Lung (tissue), 12 donors: ENCODE measurements around the gene MYO18B. TPM values are rescaled to one million over a fixed set of nuclear protein-coding genes. Genes with fewer than 3 reads are reported as not detected.

ENCODE experiments used
- ATAC-seq: fragments of 200-7000 bp; cut with Tn5 transposase; one replicate; pipeline ENCODE4 v1.9.1; 2020; ENCODE audit warnings: moderate number of reproducible peaks; ENCODE audit not compliant: insufficient read depth, low FRiP score
- DNase-seq, 3 donors: peaks; one replicate each; pipeline ENCODE4 v3.0.0-alpha.2; 2013 to 2017
- H3K27ac ChIP-seq, 2 donors: one replicate each; pipeline ENCODE4 v1.5.1; 2013; ENCODE audit warnings: mild to moderate bottlenecking in 2 of 2, moderate library complexity in 2 of 2, control low read depth in 1 of 2, inconsistent platforms in 1 of 2, low read depth in 1 of 2, low read length in 1 of 2
- H3K27me3 ChIP-seq, 3 donors: one replicate each; pipeline ENCODE4 v1.5.1; 2013; ENCODE audit warnings: low read length in 2 of 3; ENCODE audit not compliant: control insufficient read depth in 3 of 3, insufficient read depth in 3 of 3
- H3K36me3 ChIP-seq, 4 donors: one replicate each; pipeline ENCODE4 v1.5.1; 2013; ENCODE audit warnings: low read length in 4 of 4, mild to moderate bottlenecking in 1 of 4, moderate library complexity in 1 of 4; ENCODE audit not compliant: control insufficient read depth in 4 of 4, insufficient read depth in 4 of 4
- H3K4me1 ChIP-seq, 5 donors: one replicate each; pipeline ENCODE4 v1.5.1; 2013; ENCODE audit warnings: low read length in 5 of 5, mild to moderate bottlenecking in 2 of 5, moderate library complexity in 1 of 5; ENCODE audit not compliant: control insufficient read depth in 5 of 5, insufficient read depth in 5 of 5
- H3K4me3 ChIP-seq: one replicate; pipeline ENCODE4 v1.5.1; 2013; ENCODE audit warnings: mild to moderate bottlenecking, control low read depth, moderate library complexity
- H3K9ac ChIP-seq, 2 donors: one replicate each; pipeline ENCODE4 v1.5.1; 2013; ENCODE audit warnings: low read length in 2 of 2, control low read depth in 1 of 2; ENCODE audit not compliant: insufficient read depth in 1 of 2
- H3K9me3 ChIP-seq, 4 donors: one replicate each; pipeline ENCODE4 v1.5.1; 2013; ENCODE audit warnings: low read length in 3 of 4, mild to moderate bottlenecking in 1 of 4, moderate library complexity in 1 of 4; ENCODE audit not compliant: control insufficient read depth in 4 of 4, insufficient read depth in 3 of 4
- WGBS, 2 donors: extraction: QIAGEN DNeasy Blood & Tissue Kit; methylation state at CpG; one replicate each; pipeline ENCODE4 v1.1.7; 2013; 5-methylcytosine and 5-hydroxymethylcytosine counted together
- polyA plus RNA-seq, 2 donors: library from polyadenylated mRNA; stranded (reverse); fragments of 200-250 nt; gene quantifications; one replicate each; pipeline ENCODE4 v1.2.1, GENCODE V29; 2013
- total RNA-seq, 2 donors: library from RNA; depleted of rRNA in 1 of 2; stranded (reverse); fragments of >200 nt in 1 of 2; gene quantifications; one replicate each; pipeline ENCODE4 v1.2.1, GENCODE V29; 2014 to 2021
- TF ChIP-seq, protein P1 (sequence below): IDR thresholded peaks from 2 replicates; pipeline ENCODE4 v1.5.1; 2012; ENCODE audit warnings: mild to moderate bottlenecking; ENCODE audit errors: control extremely low read depth, extremely low read depth
- donor health status: control.
- donor health status: control.
- donor health status: Bipolar disorder and iron deficiency.
- donor health status: healthy.
- donor health status: DM: yes; HTN: yes; CAD: no.

MYO18B gene
- total and polyA plus RNA-seq, 4 donors = 0.02 to 0.71 (median 0.07) TPM

DNA sequence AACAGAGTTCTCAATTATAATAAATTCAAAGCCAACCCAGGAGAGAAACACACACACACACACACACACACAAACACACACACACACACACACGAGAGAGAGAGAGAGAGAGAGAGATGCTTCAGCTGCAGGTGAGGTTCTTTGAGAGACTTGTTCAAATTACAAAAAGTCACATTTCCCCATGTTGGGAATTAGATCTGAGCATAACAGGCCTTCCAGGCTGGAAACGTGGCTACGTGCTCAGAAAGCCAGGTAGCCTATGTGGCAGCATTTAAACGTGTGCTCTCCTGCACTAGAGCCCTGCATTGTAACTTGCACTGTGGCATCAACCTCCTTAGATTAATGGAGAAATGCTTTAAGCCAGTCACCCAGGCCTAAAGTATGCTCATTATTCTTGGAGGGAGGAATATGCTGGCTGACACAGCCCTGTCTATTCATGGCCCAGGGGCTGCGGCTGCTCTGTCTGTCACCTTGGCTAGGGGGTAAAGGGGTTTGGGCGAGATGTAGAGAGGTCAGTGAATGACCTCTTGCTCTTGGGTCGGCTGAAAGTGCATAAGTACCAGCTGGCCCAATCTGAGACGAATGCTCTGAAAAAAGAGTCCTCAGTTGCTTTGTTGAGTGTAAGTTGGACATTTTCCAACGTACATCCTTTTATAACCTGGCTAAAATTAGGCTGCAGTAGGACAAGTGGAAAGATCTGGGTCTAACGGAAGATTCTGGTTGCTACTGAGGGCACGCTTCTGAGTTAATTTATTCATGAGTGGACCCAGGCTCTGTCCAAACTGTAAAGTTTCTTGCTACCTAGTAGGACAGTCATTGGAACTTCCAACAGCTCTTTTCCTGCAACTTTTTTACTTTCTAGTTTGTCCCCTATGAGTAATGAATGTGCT lies 256.1 kb downstream of the MYO18B start:
- DNase-seq (no peak), ATAC-seq (no peak)
- H3K4me3 ChIP-seq = no peak overlapping the region
- H3K9ac ChIP-seq = no peak overlapping the region
- TF ChIP-seq, protein P1, sequence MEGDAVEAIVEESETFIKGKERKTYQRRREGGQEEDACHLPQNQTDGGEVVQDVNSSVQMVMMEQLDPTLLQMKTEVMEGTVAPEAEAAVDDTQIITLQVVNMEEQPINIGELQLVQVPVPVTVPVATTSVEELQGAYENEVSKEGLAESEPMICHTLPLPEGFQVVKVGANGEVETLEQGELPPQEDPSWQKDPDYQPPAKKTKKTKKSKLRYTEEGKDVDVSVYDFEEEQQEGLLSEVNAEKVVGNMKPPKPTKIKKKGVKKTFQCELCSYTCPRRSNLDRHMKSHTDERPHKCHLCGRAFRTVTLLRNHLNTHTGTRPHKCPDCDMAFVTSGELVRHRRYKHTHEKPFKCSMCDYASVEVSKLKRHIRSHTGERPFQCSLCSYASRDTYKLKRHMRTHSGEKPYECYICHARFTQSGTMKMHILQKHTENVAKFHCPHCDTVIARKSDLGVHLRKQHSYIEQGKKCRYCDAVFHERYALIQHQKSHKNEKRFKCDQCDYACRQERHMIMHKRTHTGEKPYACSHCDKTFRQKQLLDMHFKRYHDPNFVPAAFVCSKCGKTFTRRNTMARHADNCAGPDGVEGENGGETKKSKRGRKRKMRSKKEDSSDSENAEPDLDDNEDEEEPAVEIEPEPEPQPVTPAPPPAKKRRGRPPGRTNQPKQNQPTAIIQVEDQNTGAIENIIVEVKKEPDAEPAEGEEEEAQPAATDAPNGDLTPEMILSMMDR = no peak
- no peaks in the 10 kb centered on the region for H3K27me3 ChIP-seq
- peaks cover 0 to 4% (median 0%) of the 10 kb centered on the region in 4 donors for H3K9me3 ChIP-seq
- peaks cover 0 to 4% (median 0%) of the 10 kb centered on the region in 5 donors for H3K4me1 ChIP-seq
- WGBS, 2 donors = 57 to 65% methylated on average over 11 of the region's 11 CpGs
- H3K36me3 ChIP-seq = no peaks in the 10 kb centered on the region
- H3K27ac ChIP-seq = no peak overlapping the region

DNA sequence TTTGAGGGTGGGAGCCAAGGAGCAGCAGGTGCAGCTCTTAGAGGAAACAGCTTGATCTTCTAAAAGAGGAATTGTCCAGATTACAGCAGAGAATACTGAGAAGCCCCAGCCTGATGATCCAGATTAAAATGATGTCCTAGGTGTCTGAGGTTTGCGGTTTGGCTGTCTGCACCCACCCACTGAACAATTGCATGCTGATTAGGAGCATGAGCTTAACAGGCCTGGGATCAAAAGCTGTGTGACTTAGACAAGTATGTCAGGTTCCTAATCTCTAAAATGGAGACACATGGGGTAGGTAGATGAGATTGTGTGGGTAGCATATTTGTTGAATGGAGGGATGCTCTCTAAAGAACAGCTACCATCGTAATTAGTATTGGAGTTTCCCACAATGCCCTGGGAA lies 260.5 kb downstream of the MYO18B start:
- 60 to 88% methylated on average over 2 of the region's 2 CpGs for WGBS, 2 donors
- TF ChIP-seq, protein P1 = no peak

GRCh38 chr22:26004477-26004876 lies 262.5 kb downstream of the MYO18B start:
- Histone ChIP-seq H3K36me3 (peaks cover 0 to 10% (median 0%) of the 10 kb centered on the region in 4 donors), H3K4me1 (no peaks in the 10 kb centered on the region), H3K9ac (no peak overlapping the region), H3K27me3 (no peaks in the 10 kb centered on the region), H3K9me3 (peaks cover 0 to 9% (median 0%) of the 10 kb centered on the region in 4 donors), H3K4me3 (no peak overlapping the region), H3K27ac (no peak overlapping the region)
- TF ChIP-seq, protein P1 = no peak
- DNase-seq (no peak), ATAC-seq (no peak)
- 86 to 88% methylated on average over 4 of the region's 4 CpGs for WGBS, 2 donors

More for the DNA sequence above, 260.5 kb downstream of the MYO18B start:
- ATAC-seq = no peak
- DNase-seq = no peak
- Histone ChIP-seq H3K4me1 (no peaks in the 10 kb centered on the region), H3K27me3 (no peaks in the 10 kb centered on the region), H3K9me3 (peaks cover 0 to 9% (median 0%) of the 10 kb centered on the region in 4 donors), H3K4me3 (no peak overlapping the region), H3K36me3 (peaks cover 0 to 5% (median 0%) of the 10 kb centered on the region in 4 donors), H3K27ac (no peak overlapping the region), H3K9ac (no peak overlapping the region)
